Neural cell (in vitro differentiated cells): ENCODE measurements around the gene CPT1A. TPM values are rescaled to one million over a fixed set of nuclear protein-coding genes. Genes with fewer than 3 reads are reported as not detected.

Source experiments
- H2AFZ ChIP-seq: fragments of 200-600, 300-800 bp; sonication (generic), shearing (Covaris generic); 2 replicates; pipeline ENCODE4 v1.6.0; 2014; ENCODE audit warnings: low read depth, mild to moderate bottlenecking, antibody characterized with exemption, low read length, moderate library complexity
- H3F3A ChIP-seq: fragments of 200-600 bp; shearing (Covaris generic); 2 replicates; pipeline ENCODE4 v1.6.1; 2016; ENCODE audit warnings: mild to moderate bottlenecking, moderate library complexity, mixed read lengths, antibody characterized with exemption, low read length; ENCODE audit not compliant: insufficient read depth, poor library complexity, severe bottlenecking
- H3K27ac ChIP-seq: fragments of 200-600, 300-800 bp; sonication (generic), shearing (Covaris generic); 2 replicates; pipeline ENCODE4 v1.5.1; 2014; ENCODE audit warnings: mild to moderate bottlenecking, low read length, moderate library complexity
- H3K27me3 ChIP-seq: fragments of 300-800, 200-600 bp; sonication (generic), shearing (Covaris generic); 2 replicates; pipeline ENCODE4 v1.6.0; 2014; ENCODE audit warnings: mild to moderate bottlenecking, low read depth, low read length, moderate library complexity; ENCODE audit not compliant: insufficient read depth
- H3K36me3 ChIP-seq: fragments of 300-800, 200-600 bp; sonication (generic), shearing (Covaris generic); 2 replicates; pipeline ENCODE4 v1.5.1; 2014; ENCODE audit warnings: mild to moderate bottlenecking, antibody characterized with exemption, low read length, moderate library complexity; ENCODE audit not compliant: insufficient read depth
- H3K4me2 ChIP-seq: fragments of 300-800, 200-600 bp; sonication (generic), shearing (Covaris generic); 2 replicates; pipeline ENCODE4 v1.6.0; 2014; ENCODE audit warnings: mild to moderate bottlenecking, low read length
- H3K4me3 ChIP-seq: fragments of 300-800, 200-600 bp; sonication (generic), shearing (Covaris generic); 2 replicates; pipeline ENCODE4 v1.5.1; 2014; ENCODE audit warnings: mild to moderate bottlenecking, low read length, moderate library complexity
- H3K79me2 ChIP-seq: fragments of 200-600 bp; shearing (Covaris generic); replicated peaks from 2 replicates; pipeline ENCODE4 v1.6.0; 2014; ENCODE audit warnings: mild to moderate bottlenecking, low read length, moderate library complexity; ENCODE audit not compliant: insufficient read depth
- H3K9ac ChIP-seq: fragments of 300-800, 200-600 bp; sonication (generic), shearing (Covaris generic); 2 replicates; pipeline ENCODE4 v1.6.1; 2016; ENCODE audit warnings: mild to moderate bottlenecking, low read length, mixed read lengths
- H3K9me2 ChIP-seq: fragments of 200-600 bp; shearing (Covaris generic); 2 replicates; pipeline ENCODE4 v1.6.1; 2016; ENCODE audit warnings: mild to moderate bottlenecking, low read length, mixed read lengths; ENCODE audit not compliant: insufficient read depth
- H3K9me3 ChIP-seq: fragments of 200-600, 300-800 bp; sonication (generic), shearing (Covaris generic); 2 replicates; pipeline ENCODE4 v1.6.1; 2016; ENCODE audit warnings: mild to moderate bottlenecking, mixed run types, low read length, moderate library complexity, mixed read lengths
- H4K20me1 ChIP-seq: fragments of 200-600 bp; shearing (Covaris generic); 2 replicates; pipeline ENCODE4 v1.6.1; 2016; ENCODE audit warnings: mild to moderate bottlenecking, mixed run types; ENCODE audit not compliant: insufficient read depth
- CTCF ChIP-seq: fragments of 450-650 bp; IDR thresholded peaks from 2 replicates; pipeline ENCODE4 v1.5.1; 2014; ENCODE audit warnings: antibody characterized with exemption, mild to moderate bottlenecking, moderate library complexity; ENCODE audit not compliant: poor library complexity, severe bottlenecking
- EP300 ChIP-seq: fragments of 450-650 bp; conservative IDR thresholded peaks from 2 replicates; pipeline ENCODE4 v1.6.1; 2014; ENCODE audit warnings: antibody characterized with exemption, mild to moderate bottlenecking, moderate library complexity; ENCODE audit not compliant: poor library complexity, severe bottlenecking
- EZH2 ChIP-seq: fragments of 200-600, 300-800 bp; shearing (Covaris generic), sonication (generic); IDR thresholded peaks from 2 replicates; pipeline ENCODE4 v1.6.1; 2014; ENCODE audit warnings: antibody characterized with exemption, low read length, borderline replicate concordance, mild to moderate bottlenecking; ENCODE audit not compliant: insufficient read depth, poor library complexity, severe bottlenecking
- MXI1 ChIP-seq: fragments of 450-650 bp; conservative IDR thresholded peaks from 2 replicates; pipeline ENCODE4 v1.6.1; 2014; ENCODE audit warnings: antibody characterized with exemption, mild to moderate bottlenecking; ENCODE audit not compliant: poor library complexity, severe bottlenecking
- POLR2AphosphoS5 ChIP-seq: IDR thresholded peaks from 2 replicates; pipeline ENCODE4 v1.6.1; 2012
- RAD21 ChIP-seq: fragments of 450-650 bp; conservative IDR thresholded peaks from 2 replicates; pipeline ENCODE4 v1.6.1; 2014; ENCODE audit warnings: antibody characterized with exemption, mild to moderate bottlenecking, moderate library complexity
- REST ChIP-seq: IDR thresholded peaks from 2 replicates; pipeline ENCODE4 v1.6.1; 2012; ENCODE audit warnings: borderline replicate concordance
- SMC3 ChIP-seq: fragments of 450-650 bp; conservative IDR thresholded peaks from 2 replicates; pipeline ENCODE4 v1.6.1; 2014; ENCODE audit warnings: antibody characterized with exemption, mild to moderate bottlenecking, moderate library complexity; ENCODE audit not compliant: poor library complexity
- TAF1 ChIP-seq: IDR thresholded peaks from 2 replicates; pipeline ENCODE4 v1.6.1; 2012; ENCODE audit warnings: low read depth
- polyA plus RNA-seq: library from polyadenylated mRNA; depleted of rRNA; stranded (reverse); fragments of >200 nt; gene quantifications from 2 replicates; pipeline ENCODE4 v1.2.3, GENCODE V29; 2014

The CPT1A gene
- polyA plus RNA-seq, 1 donor from 2014 or later: 0.35 TPM

GRCh38 chr11:68810164-68810563 is 31.6 kb downstream of the CPT1A start:
- no peaks in the 10 kb centered on the region for H3K36me3 ChIP-seq
- H3K9me2 ChIP-seq: no peaks in the 10 kb centered on the region
- no peak overlapping the region for H3K4me3 ChIP-seq
- H3K79me2 ChIP-seq: no peaks in the 10 kb centered on the region
- H3K9me3 ChIP-seq: no peaks in the 10 kb centered on the region
- H3K4me2 ChIP-seq: no peak overlapping the region
- no peak overlapping the region for H3K27ac ChIP-seq
- no peak for TF ChIP-seq RAD21
- TF ChIP-seq EP300: no peak
- no peak for TF ChIP-seq EZH2
- TF ChIP-seq MXI1: no peak
- TF ChIP-seq POLR2AphosphoS5: no peak
- no peak for TF ChIP-seq TAF1
- no peak for TF ChIP-seq CTCF
- TF ChIP-seq REST: no peak
- no peak for TF ChIP-seq SMC3
- H3F3A ChIP-seq: no peaks in the 10 kb centered on the region
- H4K20me1 ChIP-seq: no peaks in the 10 kb centered on the region
- no peak overlapping the region for H2AFZ ChIP-seq
- H3K9ac ChIP-seq: no peak overlapping the region
- no peaks in the 10 kb centered on the region for H3K27me3 ChIP-seq

- H3K27me3 ChIP-seq: no peaks in the 10 kb centered on the region
- H3K9me2 ChIP-seq: no peaks in the 10 kb centered on the region
- no peak overlapping the region for H3K9ac ChIP-seq
- H3K4me2 ChIP-seq: no peak overlapping the region
- H3K9me3 ChIP-seq: no peaks in the 10 kb centered on the region
- no peaks in the 10 kb centered on the region for H3K79me2 ChIP-seq
- TF ChIP-seq EZH2 (no peak), EP300 (no peak), REST (no peak), MXI1 (no peak), CTCF (no peak), SMC3 (no peak), TAF1 (no peak), POLR2AphosphoS5 (no peak), RAD21 (no peak)
- H4K20me1 ChIP-seq: no peaks in the 10 kb centered on the region
- H3K36me3 ChIP-seq: no peaks in the 10 kb centered on the region
- H2AFZ ChIP-seq: no peak overlapping the region
- no peak overlapping the region for H3K4me3 ChIP-seq
- no peak overlapping the region for H3K27ac ChIP-seq
- no peaks in the 10 kb centered on the region for H3F3A ChIP-seq
Measured at GRCh38 chr11:68809506-68809905, 32.2 kb downstream of the CPT1A start.
